GM19324 (cell line): ENCODE results near the gene RNF4.
"Not testable (repeated sequence)": the region's sequence is repeated elsewhere in the genome, so short reads cannot be mapped to it uniquely, and the experiment has no call there.

Experiments used
- ATAC-seq: cut with Tn5 transposase; IDR thresholded peaks from one replicate; pipeline ENCODE4 v1.9.1; 2021; ENCODE audit warnings: mild to moderate bottlenecking, moderate library complexity; ENCODE audit not compliant: unreplicated experiment, low FRiP score

The RNF4 gene

DNA sequence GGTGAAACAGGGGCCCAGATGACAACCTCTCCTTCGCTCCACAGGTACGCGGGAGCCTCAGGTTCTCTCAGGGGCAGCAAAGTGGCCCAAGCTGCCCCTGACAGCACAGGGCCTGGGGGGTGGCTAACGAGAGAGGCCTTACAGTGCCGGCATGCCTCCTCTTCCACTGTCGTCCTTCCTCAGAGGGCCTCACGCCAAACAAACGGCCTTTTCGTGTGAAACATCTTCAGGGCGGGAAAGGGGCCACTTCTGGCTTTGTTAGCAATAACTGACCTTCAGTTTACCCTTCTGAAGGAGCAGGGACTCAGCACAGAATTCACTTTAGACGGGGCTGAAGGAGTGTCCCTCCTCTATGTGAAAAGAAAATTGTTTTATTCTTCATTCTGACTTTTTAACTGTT, 46.0 kb downstream of the RNF4 start:
- ATAC-seq, result not testable (repeated sequence)

DNA sequence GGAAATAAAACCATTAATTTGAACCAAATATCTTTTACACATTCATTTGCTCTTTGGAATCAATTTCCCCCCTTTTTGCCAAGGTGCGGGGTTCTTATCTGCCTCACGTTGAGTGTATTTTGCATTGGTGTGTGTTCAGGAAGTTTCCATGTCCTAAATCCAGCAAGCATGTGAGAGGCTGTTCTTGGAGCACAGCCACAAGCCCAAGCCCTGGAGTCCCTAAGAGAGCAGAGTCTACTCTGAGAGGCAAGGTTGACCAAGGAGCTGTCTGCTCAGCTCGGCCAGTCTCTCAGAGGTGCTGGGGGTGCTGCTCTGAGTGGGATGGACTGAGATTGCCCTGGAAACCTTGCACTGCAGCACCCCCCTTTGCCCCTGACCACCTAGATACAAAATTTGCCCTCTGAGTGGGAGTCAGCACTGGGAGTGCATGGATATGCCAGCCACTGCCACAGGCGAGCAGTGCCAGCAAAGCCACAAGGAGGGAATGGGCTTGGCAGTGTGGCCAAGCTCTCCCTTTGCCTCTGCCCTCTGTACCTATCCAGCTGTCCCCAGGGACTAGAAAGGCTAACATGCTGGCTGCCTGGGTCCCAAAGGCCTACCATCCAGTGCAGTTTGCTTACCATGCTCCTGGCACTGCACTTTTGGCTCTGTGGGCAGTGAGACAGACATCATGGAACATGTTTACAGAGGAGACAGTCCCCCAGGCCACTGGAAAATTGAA, 47.1 kb downstream of the RNF4 start:
- no peak for ATAC-seq

GRCh38 chr4:2516635-2517034, 47.7 kb downstream of the RNF4 start:
- ATAC-seq, result no peak

DNA sequence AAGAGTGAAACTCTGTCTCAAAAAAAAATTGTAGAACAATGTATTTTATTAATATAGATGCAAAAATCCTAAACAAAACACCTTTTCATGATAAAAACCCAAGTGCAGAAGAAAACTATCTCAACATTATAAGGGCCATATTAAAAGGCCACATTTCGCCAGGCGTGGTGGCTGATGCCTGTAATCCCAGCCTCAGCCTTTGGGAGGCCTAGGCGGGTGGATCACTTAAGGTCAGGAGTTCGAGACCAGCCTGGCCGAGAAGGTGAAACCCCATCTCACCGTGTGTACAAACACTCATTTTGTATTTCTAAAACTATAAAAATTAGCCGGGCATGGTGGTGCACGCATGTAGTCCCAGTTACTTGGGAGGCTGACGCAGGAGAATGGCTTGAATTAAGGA, 57.7 kb downstream of the RNF4 start:
- no peak for ATAC-seq

DNA sequence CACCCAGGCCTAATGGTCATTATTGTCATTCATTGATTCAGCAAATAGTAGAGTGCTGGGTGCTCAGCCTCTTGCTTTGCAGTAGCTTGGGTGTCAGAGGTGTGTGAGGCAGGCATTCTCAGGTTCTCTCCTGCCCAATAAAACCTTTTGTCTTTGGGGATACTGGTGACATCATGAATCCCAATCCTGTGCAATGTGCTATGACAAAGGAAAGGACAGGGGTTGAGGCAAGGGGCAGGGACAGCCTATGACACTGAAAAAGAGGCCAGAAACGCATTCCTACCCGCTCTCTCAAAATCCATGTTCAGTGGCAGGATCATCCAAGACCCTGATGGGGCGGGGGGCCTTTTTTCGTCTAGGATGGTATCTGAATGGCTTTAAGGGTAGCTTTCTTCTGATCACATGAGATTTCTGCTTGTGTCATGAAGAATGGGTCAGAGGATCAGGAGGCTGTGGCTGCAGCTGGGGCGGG, 66.0 kb downstream of the RNF4 start:
- ATAC-seq, result no peak

DNA sequence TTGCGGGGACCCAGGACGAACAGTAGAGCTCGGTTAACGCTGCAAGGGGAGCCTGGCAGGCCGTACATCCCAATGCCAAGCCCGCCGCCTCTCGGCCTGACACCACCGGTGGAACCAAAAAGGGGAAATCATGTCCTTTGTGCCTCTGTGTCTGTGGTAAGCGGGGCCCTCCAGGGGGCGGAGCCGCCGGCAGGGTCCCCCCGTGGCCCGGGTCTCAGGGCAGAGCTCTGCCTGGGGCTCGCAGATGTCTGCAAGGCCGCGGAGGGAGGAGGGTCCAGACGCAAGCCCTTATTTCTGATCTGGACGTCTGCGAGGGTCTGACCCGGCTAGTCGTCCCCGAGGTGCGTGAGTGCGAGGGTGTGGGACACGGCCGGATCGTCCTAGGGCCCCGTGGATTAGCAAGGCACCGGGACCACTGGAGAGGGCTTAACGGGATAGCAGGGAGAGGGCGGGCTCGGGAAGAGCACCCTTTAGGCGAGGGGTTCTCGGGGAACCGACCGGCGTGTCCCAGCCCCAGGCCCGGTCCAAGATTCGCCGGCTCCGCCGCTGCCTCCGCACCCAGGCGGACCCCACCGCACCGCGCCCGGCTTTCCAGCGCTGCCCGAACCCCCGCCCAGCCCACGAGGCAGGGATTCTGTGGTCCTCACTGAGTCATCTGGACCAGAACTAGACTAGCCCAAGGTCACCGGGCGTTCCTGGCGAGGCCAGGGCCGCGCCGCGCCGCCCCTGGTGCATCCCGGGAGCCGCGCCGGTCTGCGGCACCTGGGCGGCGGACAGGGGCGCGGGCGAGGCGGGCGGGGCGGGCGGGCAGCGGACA, 66.7 kb downstream of the RNF4 start:
- no peak for ATAC-seq

GRCh38 chr4:2536193-2537010, 67.5 kb downstream of the RNF4 start, which contains the start of gene FAM193A:
FAM193A (plus strand) TSS chr4:2536647; CDS start chr4:2536916, 269 bp downstream.
- peak; percentile 90 for ATAC-seq

GRCh38 chr4:2537011-2537830, 68.3 kb downstream of the RNF4 start:
- ATAC-seq, result peak; percentile 30

- ATAC-seq, result not testable (repeated sequence)
Observed at GRCh38 chr4:2543580-2544191, 74.8 kb downstream of the RNF4 start.

- no peak for ATAC-seq
Observed at GRCh38 chr4:2545321-2546013, 76.6 kb downstream of the RNF4 start.

DNA sequence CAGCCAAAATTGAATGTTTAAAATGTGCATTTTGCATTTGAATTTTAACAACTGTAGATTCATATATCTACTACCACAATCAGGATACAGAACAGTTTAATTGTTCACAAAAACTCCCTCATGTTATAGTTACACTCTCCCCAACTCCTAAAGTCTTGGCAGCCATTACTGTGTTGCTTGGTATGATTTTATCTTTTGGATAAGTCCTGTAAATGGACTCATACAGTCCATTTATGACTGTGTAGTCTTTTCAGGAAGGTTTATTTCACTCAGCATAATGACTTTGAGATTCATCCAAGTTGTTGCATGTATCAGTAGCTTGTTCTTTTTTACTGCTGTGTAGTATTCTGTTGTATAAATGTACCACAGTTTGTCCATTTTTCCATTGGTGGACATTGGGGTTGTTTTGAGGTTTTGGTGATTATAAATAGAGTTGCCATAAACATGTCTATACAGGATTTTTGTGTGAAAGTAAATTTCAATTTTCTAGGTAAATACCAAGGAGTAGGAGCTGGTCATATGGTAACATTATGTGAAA, 77.4 kb downstream of the RNF4 start:
- ATAC-seq, result no peak

DNA sequence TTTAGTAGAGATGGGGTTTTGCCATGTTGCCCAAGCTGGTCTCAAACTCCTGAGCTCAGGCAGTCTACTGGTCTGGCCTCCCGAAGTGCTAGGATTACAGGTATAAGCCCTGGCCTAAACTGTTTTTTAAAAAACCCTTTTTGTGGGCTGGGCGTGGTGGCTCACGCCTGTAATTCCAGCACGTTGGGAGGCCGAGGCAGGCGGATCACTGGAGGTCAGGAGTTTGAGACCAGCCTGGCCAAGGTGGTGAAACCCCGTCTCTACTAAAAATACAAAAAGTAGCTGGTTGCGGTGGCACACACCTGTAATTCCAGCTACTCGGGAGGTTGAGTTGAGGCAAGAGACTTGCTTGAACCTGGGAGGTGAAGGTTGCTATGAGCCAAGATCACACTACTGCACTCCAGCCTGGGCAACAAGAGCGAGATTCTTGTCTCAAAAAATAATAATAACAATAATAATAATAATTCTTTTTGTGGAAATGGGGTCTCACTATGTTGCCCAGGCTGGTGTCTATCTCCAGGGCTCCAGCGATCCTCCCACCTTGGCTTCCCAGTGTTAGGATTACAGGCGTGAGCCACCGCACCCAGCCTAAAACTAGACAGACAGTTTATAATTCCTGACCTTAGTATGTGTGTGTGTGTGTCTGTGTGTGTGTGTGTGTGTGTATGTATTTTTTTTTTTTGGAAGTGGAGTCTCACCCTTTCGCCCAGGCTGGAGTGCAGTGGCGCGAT, 78.2 kb downstream of the RNF4 start:
- not testable (repeated sequence) for ATAC-seq

DNA sequence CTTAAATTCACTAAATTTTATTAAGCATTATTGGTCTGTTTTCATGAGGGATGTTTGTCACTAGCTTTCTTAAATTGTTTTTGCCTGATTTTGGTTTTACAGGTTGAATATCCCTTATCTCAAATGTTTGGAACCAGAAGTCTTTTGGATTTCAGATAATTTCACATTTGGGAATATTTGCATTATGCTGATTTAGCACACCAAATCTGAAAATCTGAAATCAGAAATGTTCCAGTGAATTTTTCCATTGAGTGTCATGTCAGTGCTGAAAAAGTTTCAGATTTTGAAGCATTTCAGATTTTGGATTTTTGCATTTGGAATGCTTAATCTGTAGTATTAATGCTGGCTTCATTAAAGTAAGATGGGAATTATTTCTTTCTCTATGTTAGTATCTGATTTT, 82.2 kb downstream of the RNF4 start:
- ATAC-seq, result no peak

- ATAC-seq, result no peak
Observed at GRCh38 chr4:2552806-2553205, 83.9 kb downstream of the RNF4 start.

DNA sequence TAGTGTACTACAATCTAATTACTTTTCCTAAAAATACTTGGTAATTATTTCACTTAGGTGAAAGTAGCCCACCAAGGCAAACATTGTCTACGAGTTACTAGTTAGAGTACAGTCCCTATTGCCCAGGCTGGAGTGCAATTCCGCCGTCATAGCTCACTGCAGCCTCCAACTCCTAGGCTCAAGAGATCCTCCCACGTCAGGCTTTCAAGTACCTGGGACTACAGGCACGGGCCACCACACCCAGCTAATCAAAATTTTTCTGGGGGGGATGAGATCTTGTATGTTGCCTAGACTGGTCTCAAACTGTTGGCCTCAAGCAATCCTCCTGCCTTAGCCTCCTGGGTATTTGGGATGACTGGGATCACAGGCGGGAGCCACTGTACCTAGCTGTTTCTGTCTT, 89.4 kb downstream of the RNF4 start:
- no peak for ATAC-seq

GRCh38 chr4:2560167-2560566, 91.3 kb downstream of the RNF4 start:
- ATAC-seq, result no peak
